GM21526 (cell line): Measurements from ENCODE around the gene SNAP29.

Experiments
- ATAC-seq: cut with Tn5 transposase; IDR thresholded peaks from one replicate; pipeline ENCODE4 v1.9.1; 2021; ENCODE audit warnings: moderate library complexity; ENCODE audit not compliant: unreplicated experiment, low FRiP score

The SNAP29 gene

DNA sequence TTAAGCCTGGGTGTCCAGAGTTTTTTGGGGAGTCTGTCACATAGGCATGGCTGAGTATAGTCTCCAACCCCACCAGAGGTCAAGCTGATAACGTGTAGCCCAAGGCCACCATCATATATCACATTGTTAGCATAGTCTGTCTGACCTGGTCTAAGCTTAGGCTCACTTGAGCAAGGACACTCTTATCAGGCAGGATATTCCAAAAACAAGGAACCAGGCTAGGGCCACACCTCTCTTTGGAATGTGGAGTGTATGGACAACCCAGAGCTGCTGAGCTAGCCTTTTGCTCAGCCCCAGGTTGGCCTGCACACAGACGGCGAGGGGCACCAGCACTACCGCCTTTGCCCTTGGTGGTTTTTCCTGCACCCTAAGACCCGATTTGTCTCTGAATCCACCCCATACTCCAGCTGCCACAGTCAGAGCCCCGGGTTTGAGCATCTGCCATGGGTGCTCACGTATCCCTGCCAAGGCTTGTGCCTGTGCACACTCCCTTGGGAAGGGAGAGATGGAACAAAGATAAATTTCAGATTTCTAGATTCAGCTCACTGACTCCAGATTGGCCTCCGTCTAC is 7.2 kb downstream of the SNAP29 start:
- ATAC-seq, result no peak

DNA sequence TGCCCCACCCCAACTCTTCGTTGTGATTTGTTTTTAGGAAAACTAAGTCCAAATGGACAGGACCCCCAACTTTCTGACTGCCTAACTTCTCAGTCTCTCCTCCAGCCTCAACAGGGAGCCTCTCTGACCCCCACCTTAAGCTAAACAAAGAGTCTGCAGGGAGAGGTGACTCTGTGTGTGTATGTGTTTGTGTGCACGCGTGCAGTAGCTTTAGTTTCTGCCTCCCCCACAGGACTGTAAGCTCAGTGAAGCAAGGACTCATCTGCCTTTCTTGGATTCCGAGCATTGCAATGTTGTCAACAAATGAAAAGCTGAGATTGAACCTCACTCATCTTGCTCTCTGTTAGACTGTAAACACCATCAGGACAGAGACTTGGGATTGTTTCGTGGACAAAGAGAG is 7.9 kb downstream of the SNAP29 start:
- ATAC-seq, result no peak

DNA sequence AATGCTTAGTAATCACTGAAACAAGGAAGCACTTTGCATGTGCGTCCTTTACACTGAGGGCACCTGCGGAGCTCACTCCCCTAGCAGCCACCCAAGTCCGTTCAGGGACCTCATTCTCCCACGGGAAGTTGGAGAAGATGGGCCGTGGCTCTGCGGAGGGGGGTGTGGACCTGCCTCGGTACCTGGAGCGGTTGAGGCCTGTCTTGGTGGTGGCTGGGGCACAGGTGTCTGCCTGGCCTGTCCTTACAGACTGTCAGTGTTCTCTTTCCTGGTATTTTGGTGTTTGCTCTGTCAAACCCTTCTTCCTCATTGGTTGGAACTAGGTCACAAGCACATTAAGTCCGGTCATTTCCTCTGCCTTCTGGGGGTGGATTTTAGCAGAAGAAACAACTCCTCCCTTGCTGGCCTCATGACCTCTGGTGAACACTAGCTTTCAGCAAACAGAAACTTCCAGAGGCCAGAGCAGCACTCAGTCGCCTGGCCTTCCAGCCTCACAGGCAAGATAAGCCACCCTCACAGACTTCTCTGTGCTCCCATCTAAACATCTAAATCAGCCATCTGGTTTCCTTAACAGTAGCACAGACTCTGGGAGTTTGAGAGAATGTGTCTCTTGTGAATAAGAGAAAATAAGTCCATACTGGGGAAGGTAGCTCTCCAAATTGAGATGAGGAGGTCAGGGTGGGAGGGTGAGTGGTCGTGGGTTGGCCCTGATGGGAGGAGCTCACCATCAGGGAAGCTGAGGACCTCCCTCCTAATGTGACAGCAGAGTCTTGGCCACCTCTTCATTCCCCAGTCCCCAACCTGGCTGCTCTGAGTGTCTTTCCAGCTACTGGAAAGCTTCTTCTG is 8.6 kb downstream of the SNAP29 start:
- ATAC-seq, result no peak

DNA sequence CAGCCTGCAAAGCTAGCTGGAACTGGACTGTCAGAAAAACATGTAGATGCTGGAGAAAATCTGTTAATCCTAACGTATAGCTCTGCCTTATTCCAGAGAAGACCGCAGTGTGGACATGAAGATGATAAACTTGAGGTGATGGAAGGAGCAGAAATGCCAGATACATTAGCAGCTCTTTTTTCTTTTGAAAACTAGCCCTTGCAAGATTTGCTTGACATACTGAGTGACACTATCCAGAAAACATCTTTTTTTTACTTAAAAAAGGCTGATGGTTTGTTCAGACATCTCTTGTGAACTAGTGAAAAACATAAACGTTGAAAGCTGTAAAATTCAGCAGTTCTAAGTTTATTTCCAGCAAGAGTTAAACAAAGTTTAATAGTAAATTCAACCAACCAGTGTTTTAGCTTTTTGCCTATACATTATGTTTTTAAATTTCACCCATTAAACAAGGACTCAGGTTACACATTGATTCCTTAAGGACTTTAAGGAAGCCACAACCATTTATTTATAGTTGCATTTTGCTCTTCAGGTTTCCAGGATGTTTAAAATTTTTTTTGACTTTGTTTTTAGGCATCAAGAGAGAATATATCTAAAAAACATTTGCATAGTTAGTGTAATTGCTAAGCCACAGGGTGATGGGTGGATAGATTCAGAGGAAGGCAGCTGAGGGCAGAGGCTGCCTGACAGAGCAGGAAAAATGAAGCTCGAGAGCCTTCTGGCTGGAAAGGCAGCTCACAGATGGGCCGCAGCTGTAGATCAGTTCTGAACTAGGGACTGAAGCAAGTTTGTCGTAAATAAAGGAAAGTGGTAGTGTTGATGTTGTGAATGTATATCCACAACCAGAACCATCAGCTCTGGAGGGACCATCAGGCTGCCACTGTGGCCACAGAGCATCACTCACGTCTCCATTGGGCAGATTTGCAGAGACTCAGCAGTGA is 9.5 kb downstream of the SNAP29 start:
- ATAC-seq, result no peak

DNA sequence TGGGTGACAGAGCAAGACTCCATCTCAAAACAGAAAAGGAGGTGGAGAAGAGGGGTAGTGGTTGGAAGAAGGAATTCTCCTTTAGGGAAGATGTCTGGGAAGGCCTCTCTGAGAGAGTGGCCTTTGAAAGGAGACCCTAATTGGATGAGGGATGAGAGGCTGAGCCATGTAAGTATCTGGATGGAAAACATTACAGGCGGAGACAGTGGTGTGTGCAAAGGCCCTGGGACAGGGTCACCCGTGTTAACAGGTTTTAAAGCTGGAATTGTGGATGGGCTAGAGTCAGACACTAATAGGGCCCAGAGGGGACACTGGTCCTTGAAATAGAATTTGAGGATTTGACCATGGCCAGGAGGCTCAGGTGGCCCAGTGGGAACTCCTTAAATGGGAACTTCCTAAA is 10.4 kb downstream of the SNAP29 start:
- ATAC-seq, result no peak

DNA sequence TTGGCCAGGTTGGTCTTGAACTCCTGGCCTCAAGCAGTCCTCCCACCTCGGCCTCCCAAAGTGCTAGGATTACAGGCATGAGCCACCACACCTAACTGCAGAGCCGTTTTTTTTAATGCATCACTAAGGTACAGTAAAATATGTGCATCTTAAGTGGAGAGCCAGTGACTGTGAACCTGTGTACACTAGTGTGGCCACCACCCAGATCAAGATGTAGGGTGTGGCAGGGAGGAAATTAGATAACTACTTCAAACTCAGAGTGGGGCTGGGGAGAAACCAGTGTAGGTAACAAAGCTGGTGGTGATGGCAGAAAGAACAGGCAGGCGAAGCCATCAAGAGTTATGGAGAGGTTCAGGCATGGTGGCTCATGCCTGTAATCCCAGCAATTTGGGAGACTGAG is 14.4 kb downstream of the SNAP29 start:
- no peak for ATAC-seq

DNA sequence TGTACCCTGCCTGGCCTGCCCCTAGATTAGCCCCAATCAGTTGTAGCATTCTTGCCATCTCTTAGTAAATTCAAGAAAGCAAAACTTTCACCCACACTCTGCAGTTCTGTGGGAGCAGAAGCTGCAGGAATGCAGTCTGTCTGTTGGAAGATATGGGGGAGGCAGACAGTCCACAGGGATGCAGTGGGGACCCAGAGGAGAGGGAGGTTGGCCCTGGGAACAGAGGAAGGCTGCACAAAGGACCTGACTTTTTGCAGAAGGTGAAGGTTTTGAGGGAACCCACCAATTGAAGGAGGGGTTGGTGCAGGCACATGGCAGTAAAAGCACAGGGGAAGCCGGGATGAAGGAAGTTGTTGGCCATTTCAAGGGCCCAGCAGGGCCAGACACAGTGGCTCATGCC is 16.5 kb downstream of the SNAP29 start:
- ATAC-seq, result no peak

DNA sequence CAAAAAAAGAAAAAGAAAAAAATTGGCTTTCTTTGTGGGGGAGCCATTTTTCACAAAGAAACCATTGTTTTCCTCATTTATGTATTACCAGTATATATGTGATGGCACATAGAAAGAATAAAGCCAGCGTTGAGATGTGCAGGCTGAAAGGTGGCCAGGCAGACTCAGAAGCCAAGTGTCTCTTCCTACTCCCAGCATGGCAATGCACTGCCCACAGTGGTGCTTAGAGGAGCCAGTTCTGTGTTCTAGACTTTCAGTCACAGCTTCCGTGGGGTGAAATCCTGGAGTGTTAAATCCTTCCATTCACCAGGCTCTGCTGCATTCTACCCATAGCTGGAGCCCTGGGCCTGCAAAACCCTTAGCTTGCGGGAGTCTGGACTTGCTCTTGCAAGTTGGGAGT is 18.9 kb downstream of the SNAP29 start:
- ATAC-seq, result no peak

DNA sequence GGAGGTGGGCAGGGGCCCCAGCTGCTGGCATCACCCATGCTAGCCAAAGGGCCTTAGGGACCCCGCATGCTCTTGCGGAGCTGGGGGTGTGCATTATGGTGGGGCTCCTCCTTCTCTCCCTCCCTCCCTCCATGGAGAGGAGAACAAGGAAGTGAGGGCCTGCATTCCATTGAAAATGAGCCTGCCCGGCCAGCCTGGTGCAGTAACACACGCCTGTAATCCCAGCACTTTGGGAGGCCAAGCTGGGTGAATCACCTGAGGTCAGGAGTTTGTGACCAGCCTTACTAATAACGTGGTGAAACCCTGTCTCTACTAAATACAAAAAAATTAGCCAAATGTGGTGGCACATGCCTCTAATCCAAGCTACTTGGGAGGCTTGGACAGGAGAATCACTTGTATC is 22.4 kb downstream of the SNAP29 start:
- no peak for ATAC-seq

DNA sequence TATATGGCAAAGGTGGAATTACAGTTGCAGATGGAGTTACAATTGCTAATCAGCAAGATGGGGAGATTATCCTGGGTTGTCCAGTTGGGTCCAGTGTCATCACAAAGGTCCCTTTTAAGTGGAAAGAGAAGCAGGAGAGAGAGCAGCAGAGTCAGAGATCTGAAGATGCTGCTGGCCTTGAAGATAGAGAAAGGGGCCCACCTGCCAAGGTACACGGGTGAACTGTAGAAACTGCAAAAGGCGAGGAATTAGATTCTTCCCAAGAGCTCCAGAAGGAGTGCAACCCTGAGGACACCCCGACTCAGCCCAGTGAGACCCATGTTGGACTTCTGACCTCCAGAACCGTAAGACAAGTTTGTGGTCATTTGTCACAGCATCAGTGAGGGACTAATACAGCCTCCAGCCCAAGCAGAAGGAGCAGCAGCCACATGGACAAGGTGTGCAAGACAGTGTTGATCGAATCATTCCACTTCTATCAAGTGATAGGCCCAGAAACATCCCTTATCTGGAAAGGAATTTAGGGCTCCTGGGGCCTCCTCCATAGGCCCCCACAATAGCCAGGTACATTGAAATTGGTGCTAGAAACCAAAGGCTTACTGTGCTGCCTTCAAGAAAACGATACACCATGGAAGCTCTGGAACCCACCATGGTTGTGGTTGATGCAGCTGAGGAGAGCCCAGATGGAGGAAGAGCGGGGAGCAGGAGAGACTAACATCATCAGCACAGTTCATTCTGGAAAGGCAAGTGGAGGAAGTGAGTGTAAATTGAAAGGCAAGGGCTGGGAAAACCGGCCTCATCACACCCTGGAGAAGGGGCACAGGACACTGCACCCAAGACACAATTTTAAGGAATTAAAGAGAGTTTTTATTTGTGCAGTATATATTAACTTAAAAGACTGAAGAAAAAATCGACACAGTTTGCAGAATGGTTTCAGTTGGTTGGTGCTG is 23.3 kb downstream of the SNAP29 start:
- no peak for ATAC-seq

DNA sequence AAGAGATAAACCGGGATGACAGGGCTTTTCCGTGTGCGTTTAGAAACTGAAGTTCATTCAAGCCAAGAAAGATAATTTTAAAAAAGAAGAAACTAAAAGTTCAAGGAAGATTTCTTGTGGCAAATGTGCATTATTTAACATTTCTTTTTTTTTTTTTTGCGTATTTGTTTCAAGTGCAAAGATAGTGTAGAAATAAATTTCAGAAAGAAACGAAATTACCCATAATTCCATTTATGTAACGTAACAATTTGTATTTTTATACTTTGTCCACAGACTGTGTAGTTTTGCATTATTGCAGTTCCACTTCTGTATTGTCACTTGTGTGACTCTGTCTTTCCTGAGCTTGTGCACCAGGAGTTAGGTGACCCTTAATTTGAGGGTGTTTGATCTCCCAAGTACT is 24.0 kb downstream of the SNAP29 start:
- no peak for ATAC-seq

DNA sequence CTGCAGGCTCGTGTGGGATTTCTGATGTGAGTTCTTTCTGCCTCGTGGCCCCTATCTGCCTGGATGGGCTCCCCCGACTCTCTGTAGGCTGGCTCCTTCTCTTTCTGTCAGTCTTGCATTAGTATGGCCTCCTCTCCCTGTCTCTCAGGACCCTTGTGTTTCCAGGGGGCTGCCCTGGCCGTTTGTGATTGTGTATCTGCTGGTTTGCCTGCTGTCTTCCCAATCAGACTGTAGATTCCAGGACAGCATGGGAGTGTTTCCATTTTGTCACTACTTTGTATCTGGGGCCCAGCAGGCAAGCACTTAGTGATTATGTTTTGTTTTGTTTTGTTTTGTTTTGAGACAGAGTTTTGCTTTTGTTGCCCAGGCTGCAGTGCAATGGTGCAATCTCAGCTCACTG is 25.6 kb downstream of the SNAP29 start:
- no peak for ATAC-seq

DNA sequence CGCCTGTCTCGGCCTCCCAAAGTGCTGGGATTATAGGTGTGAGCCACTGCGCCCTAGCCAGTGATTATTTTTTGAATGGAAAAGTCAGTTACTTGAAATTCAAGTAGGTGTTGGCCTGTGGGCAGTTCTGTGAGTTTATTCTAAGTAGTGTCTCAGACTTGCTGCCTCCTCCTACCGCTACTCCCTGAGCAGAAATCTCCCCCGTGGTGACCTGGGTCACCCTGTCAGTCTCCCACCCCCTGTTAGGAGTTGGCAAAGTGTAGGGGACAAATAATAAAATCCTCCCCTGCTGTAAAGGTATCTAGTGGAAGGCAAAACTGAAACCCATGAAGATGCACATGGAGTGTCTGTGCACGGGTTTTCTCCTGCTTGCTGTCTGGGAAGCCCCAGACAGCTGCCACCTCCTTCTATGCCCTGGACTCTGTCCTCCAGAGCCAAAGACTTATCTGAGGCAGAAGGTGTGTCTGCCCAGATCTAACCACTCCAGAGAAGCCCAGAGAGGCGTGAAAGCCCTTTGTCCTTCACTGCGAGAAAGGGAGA is 26.3 kb downstream of the SNAP29 start:
- no peak for ATAC-seq

DNA sequence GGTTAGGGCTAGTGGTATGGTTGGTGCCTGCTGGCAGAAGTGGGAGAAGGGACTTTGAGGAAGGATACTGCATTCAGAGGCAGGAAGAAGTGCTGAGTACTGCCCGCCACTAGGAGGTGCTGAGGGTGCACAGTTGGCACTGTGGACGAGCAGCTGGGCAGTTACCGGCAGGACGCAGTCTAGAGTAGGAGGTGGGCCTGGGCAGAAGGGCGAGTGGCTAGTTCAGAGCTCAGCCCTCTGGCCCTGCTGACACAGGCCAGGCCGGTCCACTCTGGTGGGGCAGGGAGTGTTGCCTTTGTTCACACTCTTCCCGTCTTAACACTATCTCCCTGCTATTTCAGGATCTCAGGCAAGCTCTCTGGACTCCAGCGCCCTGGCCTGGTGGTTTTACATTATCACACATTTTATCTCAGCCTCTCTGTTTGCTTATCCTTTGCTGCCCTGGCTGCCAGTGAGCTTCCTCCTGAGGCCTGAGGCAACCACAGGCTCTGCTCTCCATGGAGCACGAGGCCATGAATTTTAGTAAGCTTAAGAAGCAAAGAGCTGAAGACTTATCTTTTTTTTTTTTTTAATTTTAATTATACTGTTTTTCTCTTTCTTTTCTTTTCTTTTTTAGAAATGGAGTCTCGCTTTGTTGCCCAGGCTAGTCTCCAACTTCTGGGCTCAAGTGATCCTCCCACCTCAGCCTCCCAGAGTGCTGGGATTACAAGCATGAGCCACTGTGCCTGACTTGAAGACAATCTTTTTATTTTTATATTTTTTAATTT is 26.9 kb downstream of the SNAP29 start:
- ATAC-seq, result no peak

DNA sequence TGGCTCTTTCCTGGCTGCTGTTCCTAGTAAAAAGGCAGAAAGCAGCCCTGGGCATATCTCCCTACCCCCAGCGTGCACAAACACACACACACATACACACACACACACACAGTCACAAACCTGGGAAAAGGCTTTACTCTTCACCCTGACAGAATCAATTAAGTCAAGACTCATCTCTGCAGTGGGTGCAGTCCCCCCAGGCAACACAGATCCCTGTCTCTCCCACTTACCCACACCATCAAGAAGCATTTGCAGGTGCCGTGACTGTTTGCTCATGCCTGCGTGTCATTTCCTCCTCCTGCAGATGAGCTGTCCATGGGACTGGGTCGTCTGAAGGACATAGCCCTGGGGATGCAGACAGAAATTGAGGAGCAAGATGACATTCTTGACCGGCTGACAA is 28.6 kb downstream of the SNAP29 start:
- ATAC-seq, result no peak

DNA sequence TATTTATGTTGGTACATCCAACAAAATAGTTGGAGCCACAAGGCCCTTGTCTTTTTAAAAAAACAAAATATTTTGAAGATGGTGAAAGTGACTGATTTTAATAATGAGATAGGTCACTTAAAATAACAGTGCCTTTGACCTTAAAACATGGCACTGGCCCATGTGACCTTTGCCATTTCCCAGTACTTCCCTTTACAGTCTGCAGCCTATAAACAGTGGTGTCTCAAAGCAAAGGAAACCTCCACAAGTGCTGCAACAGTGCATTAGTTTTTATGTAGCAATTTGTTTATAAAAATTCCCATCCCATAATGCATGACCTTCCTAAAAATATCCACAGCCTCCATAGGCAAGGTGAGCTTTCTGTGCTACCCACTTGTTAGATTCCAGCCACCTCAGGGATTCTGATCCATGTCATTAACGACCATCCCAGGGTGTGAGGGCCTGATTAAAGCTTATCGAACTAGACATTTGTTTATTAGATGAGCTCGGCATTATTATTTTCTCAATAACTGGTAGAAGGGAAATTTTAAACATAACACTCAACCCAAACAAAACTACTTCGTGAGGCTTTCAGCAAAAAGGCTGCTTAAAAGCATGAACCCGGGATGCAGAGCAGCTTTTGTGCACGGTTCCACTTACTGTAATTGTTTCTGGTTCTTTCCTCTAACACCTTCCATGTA is 30.4 kb downstream of the SNAP29 start:
- no peak for ATAC-seq

DNA sequence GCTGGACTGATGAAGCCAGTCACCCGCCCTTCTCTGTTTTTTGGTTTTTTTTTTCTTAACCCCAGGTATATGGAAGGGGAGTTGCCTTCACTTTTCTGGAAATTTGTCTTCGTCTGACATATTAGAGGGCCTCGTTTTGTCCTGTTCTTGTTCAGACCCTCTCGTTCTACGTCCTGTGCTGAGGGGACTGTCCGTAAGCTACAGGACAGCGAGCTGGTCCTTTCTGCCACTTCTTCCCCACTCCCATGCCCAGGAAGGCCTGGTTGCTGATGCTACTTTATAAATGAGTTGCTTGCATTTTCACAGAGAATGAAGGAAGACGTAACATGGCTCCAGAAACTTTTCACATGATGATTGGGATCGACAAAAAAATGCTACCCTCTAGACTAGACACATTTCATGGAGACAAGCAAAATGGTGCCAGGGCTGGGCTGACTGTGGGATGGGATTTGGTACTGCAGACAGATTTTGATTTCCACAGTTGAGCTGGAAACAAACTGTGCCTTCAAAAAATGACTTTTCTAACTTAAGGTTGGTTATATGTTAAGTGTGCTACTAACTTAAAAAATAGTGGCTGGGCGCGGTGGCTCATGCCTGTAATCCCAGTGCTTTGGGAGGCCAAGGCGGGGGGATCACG is 31.2 kb downstream of the SNAP29 start:
- ATAC-seq, result no peak

DNA sequence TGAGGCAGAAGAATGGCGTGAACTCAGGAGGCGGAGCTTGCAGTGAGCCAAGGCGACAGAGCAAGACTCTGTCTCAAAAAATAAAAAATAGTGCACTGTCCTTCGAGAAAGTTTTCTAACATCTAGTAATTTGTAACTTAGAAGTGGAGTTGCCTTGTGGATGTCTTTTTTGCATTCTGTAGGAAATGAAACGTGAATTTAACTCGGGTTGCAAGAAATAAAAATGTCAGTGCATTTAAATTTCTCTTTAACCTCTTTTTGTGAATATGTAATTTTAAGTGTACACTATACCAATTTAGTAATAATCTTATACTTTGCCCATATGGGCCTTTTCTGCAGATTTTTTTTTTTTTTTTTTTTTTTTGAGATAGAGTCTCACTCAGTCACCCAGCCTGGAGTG is 32.2 kb downstream of the SNAP29 start:
- ATAC-seq, result no peak
